Neural progenitor cell (in vitro differentiated cells): Measurements from ENCODE around the gene SLC37A1. TPM values are rescaled to one million over a fixed set of nuclear protein-coding genes. Genes with fewer than 3 reads are reported as not detected.
A peak's percentile ranks its signal among the peaks of the same experiment; 100 is the strongest.

ENCODE experiments used
- DNase-seq: peaks from one replicate; pipeline ENCODE4 v3.0.0-alpha.2; 2016; ENCODE audit warnings: low spot score
- H2AFZ ChIP-seq: fragments of 200-600 bp; sonication (generic); replicated peaks from 2 replicates; pipeline ENCODE4 v1.6.1; 2016; ENCODE audit warnings: antibody characterized with exemption
- H3F3A ChIP-seq: fragments of 200-600 bp; sonication (generic); 2 replicates; pipeline ENCODE4 v1.6.1; 2016; ENCODE audit warnings: antibody characterized with exemption, low read depth
- H3K27ac ChIP-seq: fragments of 200-600 bp; sonication (generic); 2 replicates; pipeline ENCODE4 v1.5.1; 2016; ENCODE audit warnings: mild to moderate bottlenecking
- H3K27me3 ChIP-seq: fragments of 200-600 bp; sonication (generic); 2 replicates; pipeline ENCODE4 v1.6.1; 2016; ENCODE audit warnings: mild to moderate bottlenecking, moderate library complexity
- H3K36me3 ChIP-seq: fragments of 200-600 bp; sonication (generic); 2 replicates; pipeline ENCODE4 v1.5.1; 2016
- H3K4me1 ChIP-seq: fragments of 200-600 bp; sonication (generic); 2 replicates; pipeline ENCODE4 v1.6.1; 2016; ENCODE audit warnings: mixed run types
- H3K4me2 ChIP-seq: fragments of 200-600 bp; sonication (generic); 2 replicates; pipeline ENCODE4 v1.6.1; 2016
- H3K4me3 ChIP-seq: fragments of 200-600 bp; sonication (generic); 2 replicates; pipeline ENCODE4 v1.5.1; 2016
- H3K79me2 ChIP-seq: fragments of 200-600 bp; sonication (generic); 2 replicates; pipeline ENCODE4 v1.6.1; 2016; ENCODE audit warnings: low read depth
- H3K9ac ChIP-seq: fragments of 200-600 bp; sonication (generic); 2 replicates; pipeline ENCODE4 v1.6.1; 2016
- H3K9me3 ChIP-seq: fragments of 200-600 bp; sonication (generic); 2 replicates; pipeline ENCODE4 v1.5.1; 2016; ENCODE audit warnings: low read depth
- H4K20me1 ChIP-seq: fragments of 200-600 bp; sonication (generic); 2 replicates; pipeline ENCODE4 v1.6.1; 2016; ENCODE audit warnings: low read depth
- H3K27ac Mint-ChIP-seq: 3 replicates; pipeline ENCODE4 v1.8.0; 2021; ENCODE audit warnings: mixed read lengths
- H3K27me3 Mint-ChIP-seq: 2 replicates; pipeline ENCODE4 v1.8.0; 2022; ENCODE audit warnings: low read depth, mild to moderate bottlenecking, inconsistent platforms, moderate library complexity, mixed read lengths; ENCODE audit not compliant: insufficient read depth
- H3K36me3 Mint-ChIP-seq: 3 replicates; pipeline ENCODE4 v1.8.0; 2021; ENCODE audit warnings: mixed read lengths
- H3K4me1 Mint-ChIP-seq: 3 replicates; pipeline ENCODE4 v1.8.0; 2021; ENCODE audit warnings: mixed read lengths
- H3K4me3 Mint-ChIP-seq: 3 replicates; pipeline ENCODE4 v1.8.0; 2021; ENCODE audit warnings: mild to moderate bottlenecking, moderate library complexity, mixed read lengths
- H3K9me3 Mint-ChIP-seq: 3 replicates; pipeline ENCODE4 v1.8.0; 2020; ENCODE audit warnings: mixed read lengths
- CTCF ChIP-seq: fragments of 200-600 bp; sonication (generic); IDR thresholded peaks from 2 replicates; pipeline ENCODE4 v1.5.1; 2017; ENCODE audit warnings: antibody characterized with exemption, mild to moderate bottlenecking
- EZH2 ChIP-seq: fragments of 200-600 bp; sonication (generic); IDR thresholded peaks from 2 replicates; pipeline ENCODE4 v1.6.1; 2017; ENCODE audit warnings: antibody characterized with exemption, mild to moderate bottlenecking, moderate library complexity
- EZH2phosphoT487 ChIP-seq: fragments of 200-600 bp; sonication (generic); IDR thresholded peaks from 2 replicates; pipeline ENCODE4 v1.6.1; 2017; ENCODE audit warnings: antibody characterized with exemption
- total RNA-seq: library from RNA; depleted of rRNA; stranded (reverse); fragments of >200 nt; gene quantifications from 2 replicates; pipeline ENCODE4 v1.2.3, GENCODE V29; 2015; ENCODE audit warnings: low replicate concordance

Gene SLC37A1
- total RNA-seq, 1 donor from 2014 or later = 1.2 TPM

GRCh38 chr21:42566524-42567213, 53.0 kb downstream of the SLC37A1 start:
- peaks cover 2% of the 10 kb centered on the region for H3K36me3 Mint-ChIP-seq
- peaks cover 2% of the 10 kb centered on the region for H3K9me3 Mint-ChIP-seq
- Histone ChIP-seq H3K4me3 (no peak overlapping the region), H3K4me1 (peaks cover 14% of the 10 kb centered on the region), H2AFZ (no peak overlapping the region), H3K9ac (no peak overlapping the region), H3K27me3 (no peaks in the 10 kb centered on the region), H3K9me3 (no peaks in the 10 kb centered on the region), H4K20me1 (no peaks in the 10 kb centered on the region), H3K79me2 (no peaks in the 10 kb centered on the region), H3K27ac (no peak overlapping the region), H3K36me3 (no peaks in the 10 kb centered on the region), H3K4me2 (no peak overlapping the region), H3F3A (no peaks in the 10 kb centered on the region)
- no peak overlapping the region for H3K4me3 Mint-ChIP-seq
- peaks cover 5% of the 10 kb centered on the region for H3K27me3 Mint-ChIP-seq
- DNase-seq = no peak
- peak overlapping the region; percentile 42 for H3K27ac Mint-ChIP-seq
- no peak for TF ChIP-seq CTCF
- TF ChIP-seq EZH2phosphoT487 = no peak
- TF ChIP-seq EZH2 = no peak
- H3K4me1 Mint-ChIP-seq = peaks cover 34% of the 10 kb centered on the region

- peak overlapping the region; percentile 42 for H3K27ac Mint-ChIP-seq
- H2AFZ ChIP-seq = no peak overlapping the region
- no peak overlapping the region for H3K4me2 ChIP-seq
- H3F3A ChIP-seq = no peaks in the 10 kb centered on the region
- peaks cover 2% of the 10 kb centered on the region for H3K36me3 Mint-ChIP-seq
- peaks cover 2% of the 10 kb centered on the region for H3K9me3 Mint-ChIP-seq
- H3K27ac ChIP-seq = no peak overlapping the region
- H3K9me3 ChIP-seq = no peaks in the 10 kb centered on the region
- no peaks in the 10 kb centered on the region for H3K79me2 ChIP-seq
- TF ChIP-seq EZH2 = no peak
- no peak for TF ChIP-seq EZH2phosphoT487
- TF ChIP-seq CTCF = no peak
- H3K27me3 Mint-ChIP-seq = peaks cover 3% of the 10 kb centered on the region
- H4K20me1 ChIP-seq = no peaks in the 10 kb centered on the region
- H3K4me1 Mint-ChIP-seq = peaks cover 35% of the 10 kb centered on the region
- no peaks in the 10 kb centered on the region for H3K36me3 ChIP-seq
- H3K9ac ChIP-seq = no peak overlapping the region
- no peak for DNase-seq
- no peak overlapping the region for H3K4me3 ChIP-seq
- no peaks in the 10 kb centered on the region for H3K27me3 ChIP-seq
- peaks cover 14% of the 10 kb centered on the region for H3K4me1 ChIP-seq
- no peak overlapping the region for H3K4me3 Mint-ChIP-seq
Observed at GRCh38 chr21:42567214-42567555, 53.5 kb downstream of the SLC37A1 start.

GRCh38 chr21:42567861-42568260, 54.2 kb downstream of the SLC37A1 start:
- H3K36me3 Mint-ChIP-seq = peaks cover 2% of the 10 kb centered on the region
- Histone ChIP-seq H3K36me3 (no peaks in the 10 kb centered on the region), H3K4me3 (no peak overlapping the region), H2AFZ (no peak overlapping the region), H3F3A (no peaks in the 10 kb centered on the region), H3K9ac (no peak overlapping the region), H3K27ac (no peak overlapping the region), H4K20me1 (no peaks in the 10 kb centered on the region), H3K79me2 (no peaks in the 10 kb centered on the region), H3K9me3 (no peaks in the 10 kb centered on the region), H3K27me3 (no peaks in the 10 kb centered on the region), H3K4me2 (no peak overlapping the region), H3K4me1 (peaks cover 14% of the 10 kb centered on the region)
- no peak overlapping the region for H3K4me3 Mint-ChIP-seq
- DNase-seq = no peak
- H3K27ac Mint-ChIP-seq = peak overlapping the region; percentile 53
- peaks cover 2% of the 10 kb centered on the region for H3K9me3 Mint-ChIP-seq
- peaks cover 3% of the 10 kb centered on the region for H3K27me3 Mint-ChIP-seq
- peaks cover 35% of the 10 kb centered on the region for H3K4me1 Mint-ChIP-seq
- no peak for TF ChIP-seq CTCF
- TF ChIP-seq EZH2phosphoT487 = no peak
- TF ChIP-seq EZH2 = no peak
